Fibroblast of mammary gland (primary cell): ENCODE data around the gene TMEM253.

Experiments used
- DNase-seq: peaks from one replicate; pipeline ENCODE4 v3.0.0-alpha.2; 2010; ENCODE audit warnings: low read depth
- H3K4me3 ChIP-seq: 2 replicates; pipeline ENCODE4 v1.5.1; 2011; ENCODE audit warnings: low read depth, mild to moderate bottlenecking, low read length, moderate library complexity; ENCODE audit not compliant: control insufficient read depth
- TF ChIP-seq, protein P1 (sequence below): conservative IDR thresholded peaks from 2 replicates; pipeline ENCODE4 v1.5.1; 2011; ENCODE audit warnings: low read depth, low read length, inconsistent platforms; ENCODE audit not compliant: control insufficient read depth, insufficient read depth

TMEM253 gene

GRCh38 chr14:21057803-21058675 lies 42.8 kb upstream of the TMEM253 start, which contains the start of gene RNASE8:
RNASE8 (plus strand) TSS chr14:21057822; CDS start chr14:21057893, 71 bp downstream.
- peak; percentile 55 for DNase-seq
- no peak within 1 kb of the TSS for H3K4me3 ChIP-seq
- TF ChIP-seq, protein P1, sequence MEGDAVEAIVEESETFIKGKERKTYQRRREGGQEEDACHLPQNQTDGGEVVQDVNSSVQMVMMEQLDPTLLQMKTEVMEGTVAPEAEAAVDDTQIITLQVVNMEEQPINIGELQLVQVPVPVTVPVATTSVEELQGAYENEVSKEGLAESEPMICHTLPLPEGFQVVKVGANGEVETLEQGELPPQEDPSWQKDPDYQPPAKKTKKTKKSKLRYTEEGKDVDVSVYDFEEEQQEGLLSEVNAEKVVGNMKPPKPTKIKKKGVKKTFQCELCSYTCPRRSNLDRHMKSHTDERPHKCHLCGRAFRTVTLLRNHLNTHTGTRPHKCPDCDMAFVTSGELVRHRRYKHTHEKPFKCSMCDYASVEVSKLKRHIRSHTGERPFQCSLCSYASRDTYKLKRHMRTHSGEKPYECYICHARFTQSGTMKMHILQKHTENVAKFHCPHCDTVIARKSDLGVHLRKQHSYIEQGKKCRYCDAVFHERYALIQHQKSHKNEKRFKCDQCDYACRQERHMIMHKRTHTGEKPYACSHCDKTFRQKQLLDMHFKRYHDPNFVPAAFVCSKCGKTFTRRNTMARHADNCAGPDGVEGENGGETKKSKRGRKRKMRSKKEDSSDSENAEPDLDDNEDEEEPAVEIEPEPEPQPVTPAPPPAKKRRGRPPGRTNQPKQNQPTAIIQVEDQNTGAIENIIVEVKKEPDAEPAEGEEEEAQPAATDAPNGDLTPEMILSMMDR = peak; percentile 19

- no peak for DNase-seq
- TF ChIP-seq, protein P1 = no peak
- H3K4me3 ChIP-seq = no peak overlapping the region
These were observed 42.0 kb upstream of the TMEM253 start for GRCh38 chr14:21058903-21059302.

DNA sequence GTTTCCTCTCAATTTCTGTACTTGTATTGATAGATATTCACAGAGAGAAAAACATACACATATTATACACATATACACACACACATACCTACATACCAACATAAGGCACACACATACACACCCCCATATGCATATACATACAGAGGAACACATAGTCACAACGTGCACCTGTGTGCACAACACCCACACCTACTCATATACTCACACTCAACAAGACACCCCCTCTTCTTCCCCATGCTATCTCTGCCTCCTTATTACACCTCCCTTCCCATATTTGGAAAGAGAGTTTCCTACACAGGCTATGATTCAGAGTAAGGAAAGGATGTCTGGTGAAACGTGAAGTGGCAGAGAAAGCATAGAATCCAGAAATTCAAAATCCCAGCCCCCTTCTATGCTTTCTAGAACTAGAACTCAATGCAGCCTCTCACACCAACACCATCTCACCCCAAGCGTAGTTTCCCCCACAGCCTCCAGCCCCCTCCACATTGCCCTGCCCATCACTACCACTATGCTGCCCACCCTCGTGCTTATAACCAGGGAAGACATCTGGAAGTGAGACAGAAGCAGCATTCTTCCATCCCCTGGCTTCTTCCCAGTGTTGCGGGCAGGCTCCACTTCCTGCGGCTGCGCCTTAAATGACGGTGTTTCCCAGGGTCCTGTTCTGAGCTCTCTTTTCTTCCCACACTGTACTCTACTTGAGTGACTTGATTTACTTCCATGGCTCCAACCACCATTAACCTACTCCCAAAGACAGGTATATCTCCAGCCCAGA lies 40.8 kb upstream of the TMEM253 start:
- H3K4me3 ChIP-seq = no peak overlapping the region
- TF ChIP-seq, protein P1 = no peak
- DNase-seq = no peak

DNA sequence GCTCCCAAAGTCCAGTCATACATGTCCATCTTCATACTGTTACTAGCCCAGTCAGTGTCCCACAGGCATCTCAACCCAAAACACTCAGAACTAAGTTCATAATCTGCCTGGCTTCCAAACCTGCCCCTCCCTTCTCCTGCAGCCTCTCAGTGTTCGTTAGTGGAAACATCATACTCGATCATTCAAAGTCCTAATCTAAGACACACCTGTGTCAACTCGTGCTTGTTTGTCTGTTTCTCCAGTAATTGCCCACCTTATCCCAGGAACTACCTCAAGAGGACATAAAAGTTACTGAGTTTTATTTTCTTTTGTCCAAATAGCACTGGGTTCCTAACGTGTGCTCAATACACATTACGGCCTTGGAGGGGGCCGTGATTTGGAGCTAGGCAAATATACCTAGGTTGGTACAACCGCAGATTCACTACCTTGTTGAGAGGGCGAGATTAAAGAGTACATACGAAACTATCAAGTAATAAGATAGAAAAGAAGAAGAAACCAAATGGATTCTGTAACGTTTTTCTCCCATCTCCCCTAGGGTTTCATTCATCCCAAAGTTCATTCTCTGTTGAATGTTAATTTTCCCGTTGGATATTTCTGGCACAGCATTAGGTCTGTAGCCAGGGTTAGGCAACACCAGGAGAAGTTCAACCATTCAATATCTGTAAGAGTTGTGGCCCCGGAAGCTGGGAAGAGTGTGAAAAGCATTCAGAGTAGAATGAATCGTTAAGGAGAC lies 40.1 kb upstream of the TMEM253 start:
- no peak for DNase-seq
- no peak overlapping the region for H3K4me3 ChIP-seq
- TF ChIP-seq, protein P1 = no peak

- no peak for DNase-seq
- no peak overlapping the region for H3K4me3 ChIP-seq
- TF ChIP-seq, protein P1 = no peak
These were observed 39.6 kb upstream of the TMEM253 start for GRCh38 chr14:21061347-21061668.

GRCh38 chr14:21063479-21063878 lies 37.4 kb upstream of the TMEM253 start:
- TF ChIP-seq, protein P1 = no peak
- peak; percentile 83 for DNase-seq
- H3K4me3 ChIP-seq = no peak overlapping the region
